CD4-positive, alpha-beta T cell (primary cell): Measurements from ENCODE around the gene KCNH2. TPM values are rescaled to one million over a fixed set of nuclear protein-coding genes. Genes with fewer than 3 reads are reported as not detected.

Source experiments
- ATAC-seq: fragments of 200-7000 bp; cut with Tn5 transposase; one replicate; pipeline ENCODE4 v1.10.0; 2022; ENCODE audit warnings: mild to moderate bottlenecking; ENCODE audit not compliant: poor library complexity
- CTCF ChIA-PET: fragments of 350-600 bp; sonication (Branson Sonifier 250); formaldehyde crosslinking; loops from one replicate; lab custom pipeline; 2021; ENCODE audit warnings: antibody characterized with exemption, inconsistent platforms; lab: Charles Lee
- POLR2A ChIA-PET: fragments of 350-600 bp; sonication (Branson Sonifier 250); formaldehyde crosslinking; loops from one replicate; lab custom pipeline; 2021; ENCODE audit warnings: antibody characterized with exemption, inconsistent platforms; lab: Charles Lee
- DNase-seq, 14 experiments: peaks; one replicate each; pipeline ENCODE4 v3.0.0-alpha.2; 2013 to 2020; ENCODE audit warnings: mixed read lengths in 2 of 14
- H3K27ac ChIP-seq, 2 donors: one replicate each; pipeline versions ENCODE4 v1.5.1 to v1.7.0; 2013; ENCODE audit warnings: low read length in 2 of 2, low read depth in 1 of 2, mild to moderate bottlenecking in 1 of 2
- H3K27me3 ChIP-seq, 2 experiments: 1 replicate in 1 of 2; 2 replicates in 1 of 2; pipeline versions ENCODE4 v1.6.1 to v1.7.0; 2013; ENCODE audit warnings: low read length in 2 of 2, control low read depth in 1 of 2, mild to moderate bottlenecking in 1 of 2, moderate library complexity in 1 of 2; ENCODE audit not compliant: insufficient read depth in 2 of 2, control insufficient read depth in 1 of 2
- H3K36me3 ChIP-seq: one replicate; pipeline ENCODE4 v1.6.1; 2013; ENCODE audit warnings: low read length, control low read depth; ENCODE audit not compliant: insufficient read depth
- H3K4me1 ChIP-seq: one replicate; pipeline ENCODE4 v1.6.1; 2013; ENCODE audit warnings: low read length, control low read depth; ENCODE audit not compliant: insufficient read depth
- H3K4me3 ChIP-seq: one replicate; pipeline ENCODE4 v1.5.1; 2013; ENCODE audit warnings: mild to moderate bottlenecking, low read length, moderate library complexity
- H3K9me3 ChIP-seq, 2 experiments: 1 replicate in 1 of 2; 2 replicates in 1 of 2; pipeline versions ENCODE4 v1.6.1 to v1.7.0; 2013; ENCODE audit warnings: low read length in 2 of 2, mild to moderate bottlenecking in 2 of 2, control low read depth in 1 of 2, moderate library complexity in 1 of 2; ENCODE audit not compliant: control insufficient read depth in 1 of 2, insufficient read depth in 1 of 2
- H3K27ac Mint-ChIP-seq: one replicate; pipeline ENCODE4 v1.8.0; 2020; ENCODE audit warnings: mixed read lengths
- H3K27me3 Mint-ChIP-seq: one replicate; pipeline ENCODE4 v1.8.0; 2021; ENCODE audit warnings: mixed read lengths
- H3K36me3 Mint-ChIP-seq: one replicate; pipeline ENCODE4 v1.8.0; 2021; ENCODE audit warnings: low read depth, mixed read lengths
- H3K4me1 Mint-ChIP-seq: one replicate; pipeline ENCODE4 v1.8.0; 2021; ENCODE audit warnings: low read depth, mixed read lengths
- H3K4me3 Mint-ChIP-seq: one replicate; pipeline ENCODE4 v1.8.0; 2020; ENCODE audit warnings: mild to moderate bottlenecking, mixed read lengths
- H3K9me3 Mint-ChIP-seq: one replicate; pipeline ENCODE4 v1.8.0; 2020; ENCODE audit warnings: mixed read lengths
- intact Hi-C, 2 experiments: fragments of 100-400 bp; cut with DNase I in 1 of 2; cut with micrococcal nuclease in 1 of 2; formaldehyde crosslinking; loops; one replicate each; pipeline versions ENCODE4 v1.15.1 to v1.9.0; 2023 to 2025; cut with DNase I, micrococcal nuclease
- total RNA-seq, 174 experiments: library from RNA in 2 of 174; stranded (reverse) in 2 of 174; gene quantifications; one replicate each; pipeline ENCODE4 v1.2.3 and lab custom pipeline; 2021 to 2026
- TF ChIP-seq, protein P1 (sequence below): fragments of 200-600 bp; IDR thresholded peaks from one replicate; pipeline ENCODE4 v1.8.0; 2022; ENCODE audit warnings: antibody characterized with exemption, mild to moderate bottlenecking

Gene KCNH2
- total RNA-seq, 2 experiments from 2014 or later: 1.9 to 2.3 TPM

DNA sequence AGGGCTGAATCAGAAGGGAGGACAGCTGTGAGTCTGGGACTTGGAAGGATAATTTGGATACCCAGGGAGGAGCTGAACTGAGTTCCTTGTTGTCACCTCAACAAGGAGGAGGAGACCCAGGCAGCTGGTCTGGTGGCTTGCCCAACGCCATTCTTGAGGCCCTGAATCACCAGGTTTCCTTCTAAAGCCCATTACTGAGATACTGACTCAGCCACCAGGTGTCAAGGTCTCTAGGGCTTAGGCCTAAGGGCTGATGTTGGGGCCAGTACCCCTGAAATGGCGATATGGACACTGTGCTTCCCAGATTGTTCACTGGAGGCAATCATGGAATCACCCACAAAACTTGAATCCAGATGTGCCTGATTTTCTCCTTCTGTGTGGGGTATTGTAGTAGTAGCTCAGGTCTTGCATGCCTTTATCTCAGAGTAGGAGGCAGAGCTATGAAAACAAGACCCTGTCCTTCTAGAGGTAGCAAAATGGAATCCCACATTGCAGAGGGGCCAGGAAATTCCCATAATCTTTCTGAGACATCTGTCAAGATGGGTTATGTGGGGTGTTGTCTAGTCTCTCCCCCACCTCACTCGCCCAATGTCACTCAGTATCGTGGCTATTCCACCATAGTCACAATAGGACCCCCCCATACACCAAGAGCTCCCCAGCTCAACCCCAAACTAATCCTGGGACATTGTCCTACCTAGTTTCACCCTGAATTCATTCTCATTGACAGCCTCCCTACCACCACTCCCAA is 48.0 kb upstream of the KCNH2 start:
- ATAC-seq: no peak
- peaks cover 38% of the 10 kb centered on the region for H3K4me1 Mint-ChIP-seq
- H3K4me1 ChIP-seq: peaks cover 22% of the 10 kb centered on the region
- CTCF ChIA-PET: interaction anchor here (0.9 to 4.0 kb wide), 2 partner anchors 8 to 63 kb away, joined by 3 to 39 read pairs; no protein-coding TSS in a partner anchor
- no peak overlapping the region for H3K4me3 ChIP-seq
- POLR2A ChIA-PET: interaction anchor here (1.1 kb wide), 1 partner anchor 12 kb away, joined by 3 read pairs; no protein-coding TSS in a partner anchor
- H3K36me3 Mint-ChIP-seq: peaks cover 16% of the 10 kb centered on the region
- H3K27ac Mint-ChIP-seq: peak overlapping the region; percentile 98
- no peak for DNase-seq
- H3K27me3 Mint-ChIP-seq: no peaks in the 10 kb centered on the region
- H3K9me3 ChIP-seq: no peaks in the 10 kb centered on the region
- peak overlapping the region; percentile 38 for H3K4me3 Mint-ChIP-seq
- intact Hi-C loops: no loop called here
- H3K27ac ChIP-seq: no peak overlapping the region
- TF ChIP-seq, protein P1, sequence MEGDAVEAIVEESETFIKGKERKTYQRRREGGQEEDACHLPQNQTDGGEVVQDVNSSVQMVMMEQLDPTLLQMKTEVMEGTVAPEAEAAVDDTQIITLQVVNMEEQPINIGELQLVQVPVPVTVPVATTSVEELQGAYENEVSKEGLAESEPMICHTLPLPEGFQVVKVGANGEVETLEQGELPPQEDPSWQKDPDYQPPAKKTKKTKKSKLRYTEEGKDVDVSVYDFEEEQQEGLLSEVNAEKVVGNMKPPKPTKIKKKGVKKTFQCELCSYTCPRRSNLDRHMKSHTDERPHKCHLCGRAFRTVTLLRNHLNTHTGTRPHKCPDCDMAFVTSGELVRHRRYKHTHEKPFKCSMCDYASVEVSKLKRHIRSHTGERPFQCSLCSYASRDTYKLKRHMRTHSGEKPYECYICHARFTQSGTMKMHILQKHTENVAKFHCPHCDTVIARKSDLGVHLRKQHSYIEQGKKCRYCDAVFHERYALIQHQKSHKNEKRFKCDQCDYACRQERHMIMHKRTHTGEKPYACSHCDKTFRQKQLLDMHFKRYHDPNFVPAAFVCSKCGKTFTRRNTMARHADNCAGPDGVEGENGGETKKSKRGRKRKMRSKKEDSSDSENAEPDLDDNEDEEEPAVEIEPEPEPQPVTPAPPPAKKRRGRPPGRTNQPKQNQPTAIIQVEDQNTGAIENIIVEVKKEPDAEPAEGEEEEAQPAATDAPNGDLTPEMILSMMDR: no peak
- no peaks in the 10 kb centered on the region for H3K9me3 Mint-ChIP-seq
- H3K36me3 ChIP-seq: peaks cover under 1% of the 10 kb centered on the region
- no peaks in the 10 kb centered on the region for H3K27me3 ChIP-seq

DNA sequence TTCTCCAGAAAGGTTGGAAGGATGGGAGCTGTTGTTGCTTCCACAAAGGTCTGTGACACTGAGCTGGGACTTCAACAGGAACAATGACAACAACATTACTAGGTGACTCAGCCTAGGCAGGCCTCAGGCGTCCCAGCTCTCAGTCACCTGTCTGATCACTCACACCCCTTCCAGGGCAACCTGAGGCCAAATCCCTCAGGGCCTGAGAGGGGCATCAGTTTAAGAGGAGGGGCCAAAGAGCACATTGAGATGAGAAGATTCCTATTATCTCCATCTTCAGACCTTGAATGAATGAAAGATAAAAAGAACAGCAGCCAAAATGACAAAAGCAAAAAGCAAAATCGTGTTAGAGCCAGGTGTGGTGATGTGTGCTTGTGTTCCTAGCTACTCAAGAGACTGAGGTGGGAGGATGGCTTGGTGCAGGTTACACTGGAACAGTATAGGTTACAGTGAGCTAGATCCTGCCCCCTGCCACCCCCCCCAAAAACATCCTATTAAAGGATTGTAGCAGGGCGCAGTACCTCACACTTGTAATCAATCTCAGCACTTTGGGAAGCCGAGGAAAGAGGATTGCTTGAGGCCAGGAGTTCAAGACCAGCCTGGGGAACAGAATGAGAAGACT is 46.4 kb upstream of the KCNH2 start, which contains the start of gene ATG9B:
Gene ATG9B, minus strand, starts transcription at position 60 of the 622 bp plus-strand sequence. CDS start 71 bp downstream, outside the sequence.
- TF ChIP-seq, protein P1: no peak
- H3K9me3 Mint-ChIP-seq: no peaks in the 10 kb centered on the region
- H3K27me3 ChIP-seq: peaks cover 4 to 7% of the 10 kb centered on the region in 2 experiments
- no peaks in the 10 kb centered on the region for H3K36me3 ChIP-seq
- ATAC-seq (no peak), DNase-seq (no peak)
- no peaks in the 10 kb centered on the region for H3K9me3 ChIP-seq
- peaks cover 10% of the 10 kb centered on the region for H3K27me3 Mint-ChIP-seq
- H3K27ac ChIP-seq: no peak within 1 kb of the TSS
- ChIA-PET POLR2A (no interaction called here), CTCF (no interaction called here)
- H3K4me1 ChIP-seq: peaks cover 22% of the 10 kb centered on the region
- peaks cover 13% of the 10 kb centered on the region for H3K36me3 Mint-ChIP-seq
- intact Hi-C loops: no loop called here
- H3K27ac Mint-ChIP-seq: peak within 1 kb of the TSS; percentile 1
- H3K4me3 Mint-ChIP-seq: no peak within 1 kb of the TSS
- H3K4me1 Mint-ChIP-seq: peaks cover 32% of the 10 kb centered on the region
- H3K4me3 ChIP-seq: no peak within 1 kb of the TSS

DNA sequence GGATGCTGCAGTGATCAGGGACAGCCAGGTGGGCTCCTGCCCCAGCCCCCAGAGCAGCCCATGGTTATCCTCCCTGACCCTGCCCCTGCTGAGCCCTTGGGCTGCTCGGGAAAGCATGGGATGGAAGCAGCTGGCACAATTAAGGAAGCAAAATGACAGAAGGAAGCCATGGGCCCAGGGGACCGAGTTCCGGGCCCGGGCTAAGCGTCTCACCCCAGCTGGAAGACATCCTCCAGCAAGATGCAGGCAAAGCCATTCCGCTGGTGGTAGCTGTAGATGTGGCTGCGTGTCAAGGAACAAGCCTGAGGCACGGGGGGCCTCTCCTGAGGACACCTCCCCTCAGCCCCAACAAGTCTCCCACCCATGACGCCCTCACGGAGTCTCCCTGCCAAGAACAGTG is 45.1 kb upstream of the KCNH2 start:
- TF ChIP-seq, protein P1: no peak
- ATAC-seq: no peak
- H3K27ac Mint-ChIP-seq: no peak overlapping the region
- H3K9me3 Mint-ChIP-seq: no peaks in the 10 kb centered on the region
- H3K4me3 ChIP-seq: no peak overlapping the region
- peaks cover 4 to 7% of the 10 kb centered on the region in 2 experiments for H3K27me3 ChIP-seq
- no peak overlapping the region for H3K27ac ChIP-seq
- no peaks in the 10 kb centered on the region for H3K36me3 ChIP-seq
- ChIA-PET CTCF (no interaction called here), POLR2A (no interaction called here)
- intact Hi-C loops: no loop called here
- H3K27me3 Mint-ChIP-seq: peaks cover 10% of the 10 kb centered on the region
- H3K9me3 ChIP-seq: no peaks in the 10 kb centered on the region
- H3K4me1 ChIP-seq: peaks cover 24% of the 10 kb centered on the region
- H3K4me1 Mint-ChIP-seq: peaks cover 34% of the 10 kb centered on the region
- no peak for DNase-seq
- no peak overlapping the region for H3K4me3 Mint-ChIP-seq
- H3K36me3 Mint-ChIP-seq: peaks cover 4% of the 10 kb centered on the region
